Breast epithelium (tissue), 4 donors: Measurements from ENCODE around the gene TRIM47. TPM values are rescaled to one million over a fixed set of nuclear protein-coding genes. Genes with fewer than 3 reads are reported as not detected.
A peak's percentile ranks its signal among the peaks of the same experiment; 100 is the strongest.

Experiments used
- DNase-seq, 2 donors: peaks; one replicate each; pipeline ENCODE4 v3.0.0-alpha.2; 2019; ENCODE audit warnings: low spot score in 2 of 2
- H3K27ac ChIP-seq, 2 donors: fragments of 200-600 bp; sonication (generic) in 1 of 2; one replicate each; pipeline ENCODE4 v1.5.1; 2016 to 2019; ENCODE audit warnings: mild to moderate bottlenecking in 1 of 2
- H3K27me3 ChIP-seq, 2 donors: fragments of 200-600 bp; sonication (generic) in 1 of 2; one replicate each; pipeline versions ENCODE4 v1.5.1 to v1.6.0; 2017 to 2019; ENCODE audit warnings: control low read depth in 1 of 2, mild to moderate bottlenecking in 1 of 2
- H3K36me3 ChIP-seq: fragments of 200-600 bp; one replicate; pipeline ENCODE4 v1.5.1; 2019
- H3K4me1 ChIP-seq, 2 donors: fragments of 200-600 bp; sonication (generic); one replicate each; pipeline ENCODE4 v1.5.1; 2016 to 2019; ENCODE audit warnings: control low read depth in 1 of 2
- H3K4me3 ChIP-seq, 3 donors: fragments of 200-600 bp; sonication (generic); 1 replicate in 2 of 3; 2 replicates in 1 of 3; pipeline ENCODE4 v1.5.1; 2016 to 2019; ENCODE audit warnings: mild to moderate bottlenecking in 3 of 3, moderate library complexity in 2 of 3
- H3K9me3 ChIP-seq, 2 donors: fragments of 200-600 bp; sonication (generic) in 1 of 2; one replicate each; pipeline ENCODE4 v1.5.1; 2016 to 2019; ENCODE audit warnings: control low read depth in 1 of 2
- POLR2A ChIP-seq: fragments of 450-650 bp; IDR thresholded peaks from one replicate; pipeline ENCODE4 v1.6.1; 2016; ENCODE audit warnings: antibody characterized with exemption, mild to moderate bottlenecking, moderate library complexity
- POLR2AphosphoS5 ChIP-seq, 3 donors: sonication (generic); formaldehyde crosslinking; IDR thresholded peaks; one replicate each; pipeline ENCODE4 v1.6.1; 2017; ENCODE audit warnings: antibody characterized with exemption in 3 of 3
- intact Hi-C: fragments of 100-400 bp; cut with DNase I; formaldehyde crosslinking; loops from one replicate; pipeline ENCODE4 v1.15.1; 2023; ENCODE audit warnings: low total_unique reads
- total RNA-seq, 3 donors: library from RNA; depleted of rRNA; stranded (reverse); fragments of >200 nt; gene quantifications; one replicate each; pipeline ENCODE4 v1.1.0, GENCODE V29; 2016
- TF ChIP-seq, protein P1 (sequence below), 3 donors: fragments of 450-650 bp; IDR thresholded peaks; one replicate each; pipeline ENCODE4 v1.5.1; 2016 to 2017; ENCODE audit warnings: antibody characterized with exemption in 3 of 3, mild to moderate bottlenecking in 3 of 3, moderate library complexity in 3 of 3

Gene TRIM47
- total RNA-seq, 3 donors from 2014 or later, result 15.4 to 26.1 (median 23.3) TPM

DNA sequence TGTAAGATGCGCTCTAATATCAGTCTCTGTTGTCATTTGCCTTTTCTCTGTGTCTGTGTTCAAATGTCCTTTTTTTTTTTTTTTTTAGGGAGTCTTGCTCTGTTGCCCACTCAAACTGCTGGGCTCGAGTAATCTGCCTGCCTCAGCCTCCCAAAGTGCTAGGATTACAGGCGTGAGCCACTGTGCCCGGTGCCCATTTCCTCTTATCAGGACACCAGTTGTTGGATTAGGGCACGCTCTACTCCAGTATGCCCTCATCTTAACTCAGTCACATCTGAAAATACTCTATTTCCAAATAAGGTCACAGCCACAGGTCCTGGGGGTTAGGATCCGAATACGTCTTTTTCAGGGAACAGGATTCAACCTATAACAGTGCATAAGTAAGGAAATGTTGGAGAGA is 1.9 kb upstream of the TRIM47 start:
- Histone ChIP-seq H3K4me1 (peaks cover 5 to 18% of the 10 kb centered on the region in 2 donors), H3K4me3 (no peak overlapping the region), H3K9me3 (no peaks in the 10 kb centered on the region), H3K36me3 (no peaks in the 10 kb centered on the region), H3K27me3 (no peaks in the 10 kb centered on the region), H3K27ac (no peak overlapping the region)
- no peak for DNase-seq
- TF ChIP-seq POLR2A, result no peak
- TF ChIP-seq POLR2AphosphoS5 (IDR thresholded peaks at IDR 0.05), result no peak
- TF ChIP-seq, protein P1, sequence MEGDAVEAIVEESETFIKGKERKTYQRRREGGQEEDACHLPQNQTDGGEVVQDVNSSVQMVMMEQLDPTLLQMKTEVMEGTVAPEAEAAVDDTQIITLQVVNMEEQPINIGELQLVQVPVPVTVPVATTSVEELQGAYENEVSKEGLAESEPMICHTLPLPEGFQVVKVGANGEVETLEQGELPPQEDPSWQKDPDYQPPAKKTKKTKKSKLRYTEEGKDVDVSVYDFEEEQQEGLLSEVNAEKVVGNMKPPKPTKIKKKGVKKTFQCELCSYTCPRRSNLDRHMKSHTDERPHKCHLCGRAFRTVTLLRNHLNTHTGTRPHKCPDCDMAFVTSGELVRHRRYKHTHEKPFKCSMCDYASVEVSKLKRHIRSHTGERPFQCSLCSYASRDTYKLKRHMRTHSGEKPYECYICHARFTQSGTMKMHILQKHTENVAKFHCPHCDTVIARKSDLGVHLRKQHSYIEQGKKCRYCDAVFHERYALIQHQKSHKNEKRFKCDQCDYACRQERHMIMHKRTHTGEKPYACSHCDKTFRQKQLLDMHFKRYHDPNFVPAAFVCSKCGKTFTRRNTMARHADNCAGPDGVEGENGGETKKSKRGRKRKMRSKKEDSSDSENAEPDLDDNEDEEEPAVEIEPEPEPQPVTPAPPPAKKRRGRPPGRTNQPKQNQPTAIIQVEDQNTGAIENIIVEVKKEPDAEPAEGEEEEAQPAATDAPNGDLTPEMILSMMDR (IDR thresholded peaks at IDR 0.05), result no peak
- intact Hi-C loops, result no loop called here

DNA sequence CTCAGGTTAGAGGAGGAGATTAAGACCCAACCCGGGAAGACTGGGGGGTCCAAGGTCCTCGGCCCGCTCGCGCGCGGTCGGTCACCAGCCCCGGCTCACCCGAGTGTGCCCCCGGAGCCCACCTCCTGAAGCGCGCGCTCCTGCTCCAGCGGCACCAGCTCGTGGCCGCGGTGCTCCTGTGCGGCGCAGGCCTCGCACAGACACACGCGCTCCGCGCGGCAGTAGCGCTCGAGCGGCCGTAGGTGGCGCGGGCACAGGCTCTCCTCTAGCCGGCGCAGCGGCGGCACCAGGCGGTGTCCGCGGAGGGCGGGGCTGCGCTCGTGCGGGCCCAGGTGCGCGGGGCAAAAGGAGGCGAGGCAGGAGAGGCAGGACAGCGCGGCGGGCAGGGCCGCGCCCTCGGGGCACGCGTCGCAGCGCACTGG is 618 bp downstream of the TRIM47 start:
- no peaks in the 10 kb centered on the region for H3K9me3 ChIP-seq
- H3K27me3 ChIP-seq, result no peaks in the 10 kb centered on the region
- H3K27ac ChIP-seq, result peak overlapping the region; percentile 95 to 97
- DNase-seq, result peak; percentile 64 to 70
- intact Hi-C loops, result no loop called here
- peak overlapping the region; percentile 58 to 94 (median 63) for H3K4me3 ChIP-seq
- no peaks in the 10 kb centered on the region for H3K36me3 ChIP-seq
- TF ChIP-seq, protein P1 (IDR thresholded peaks at IDR 0.05), result peak; percentile 42 to 54 (median 43)
- TF ChIP-seq POLR2AphosphoS5 (IDR thresholded peaks at IDR 0.05), result no peak
- TF ChIP-seq POLR2A, result no peak
- peaks cover 15 to 37% of the 10 kb centered on the region in 2 donors for H3K4me1 ChIP-seq

DNA sequence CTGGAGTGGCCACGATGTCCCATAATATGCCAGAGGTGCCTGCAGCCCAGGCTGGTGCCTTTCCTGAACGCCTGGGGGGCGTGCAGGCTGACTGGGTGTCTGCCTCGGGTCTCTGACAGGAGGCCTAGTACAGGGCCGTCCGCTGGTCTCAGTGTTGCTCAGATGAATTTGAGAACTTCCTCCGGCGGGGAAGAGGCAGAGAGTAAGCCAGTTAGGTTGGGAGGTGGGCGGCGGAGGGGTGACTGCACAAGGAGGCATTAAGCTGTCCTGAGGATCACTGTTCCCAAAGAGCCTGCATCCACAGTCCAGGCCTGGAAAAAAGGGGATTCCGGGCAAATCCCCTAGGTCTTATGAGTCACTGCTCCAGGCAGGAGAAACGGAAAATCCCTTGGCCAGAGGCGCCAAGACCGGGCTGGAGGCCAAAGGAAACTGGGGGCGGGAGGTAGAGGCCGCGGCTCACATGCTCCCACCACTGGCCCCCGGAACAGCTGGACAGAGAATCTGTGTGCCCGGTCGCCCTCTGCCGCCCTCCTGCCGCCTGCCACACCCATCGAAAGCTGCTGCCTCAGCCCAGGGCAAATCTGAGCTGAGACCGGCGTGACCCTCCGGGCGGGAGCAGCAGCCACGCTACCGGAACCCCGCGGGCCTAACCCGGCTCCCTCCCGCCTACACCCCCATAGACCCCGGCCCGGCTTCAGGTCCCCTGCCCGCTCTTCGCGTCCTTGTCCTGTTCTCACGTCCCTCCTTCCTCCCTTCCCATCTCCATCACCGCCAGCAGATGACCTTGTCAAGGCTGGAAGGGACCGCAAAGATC is 1.2 kb downstream of the TRIM47 start:
- TF ChIP-seq, protein P1 (IDR thresholded peaks at IDR 0.05), result no peak
- TF ChIP-seq POLR2A (no peak), POLR2AphosphoS5 (IDR thresholded peaks at IDR 0.05) (peak in 2 of 3 donors; percentile 71 to 92)
- no peaks in the 10 kb centered on the region for H3K9me3 ChIP-seq
- H3K4me1 ChIP-seq, result peaks cover 15 to 43% of the 10 kb centered on the region in 2 donors
- DNase-seq, result peak; percentile 71 to 82
- H3K4me3 ChIP-seq, result peak overlapping the region; percentile 58 to 94 (median 63)
- intact Hi-C loops, result no loop called here
- no peaks in the 10 kb centered on the region for H3K36me3 ChIP-seq
- H3K27ac ChIP-seq, result peak overlapping the region; percentile 95 to 97
- H3K27me3 ChIP-seq, result no peaks in the 10 kb centered on the region

DNA sequence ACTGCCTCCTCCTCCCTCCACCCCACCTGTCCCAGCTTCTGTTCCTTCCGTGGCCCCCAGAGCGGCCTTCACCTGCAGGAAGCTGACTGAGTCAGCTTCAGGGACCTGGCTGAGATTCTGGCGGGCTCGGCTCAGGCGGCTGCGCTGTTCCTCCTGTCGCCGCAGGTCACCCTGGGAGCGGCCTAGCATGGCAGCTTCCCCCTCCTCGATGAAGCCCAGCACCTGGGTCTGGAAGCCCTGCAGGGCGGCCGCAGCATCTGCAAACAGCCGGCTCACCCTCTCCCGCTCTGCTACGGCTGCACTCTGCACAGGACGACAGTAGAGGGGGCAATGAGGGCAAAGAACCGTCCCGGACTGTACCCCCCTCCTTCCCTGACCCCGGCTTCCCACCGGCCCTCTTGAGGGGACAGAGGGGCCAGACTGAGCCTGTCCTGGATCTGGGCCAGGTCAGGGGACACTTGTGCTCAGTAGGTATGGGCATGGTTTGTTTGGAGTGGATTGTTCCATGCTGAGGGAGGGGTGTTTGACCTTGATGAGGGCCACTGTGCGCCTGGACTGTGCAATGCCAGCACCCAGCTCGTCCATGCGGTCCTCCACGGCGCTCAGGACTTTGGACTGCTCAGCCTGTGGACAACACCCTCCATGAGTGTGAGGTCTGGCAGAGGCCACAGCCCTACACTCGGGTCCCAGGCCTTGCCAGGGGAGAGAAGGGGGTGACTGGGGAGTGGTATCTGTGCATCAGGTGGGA is 2.0 kb downstream of the TRIM47 start:
- H3K9me3 ChIP-seq, result no peaks in the 10 kb centered on the region
- intact Hi-C loops, result no loop called here

More for the DNA sequence above, 2.0 kb downstream of the TRIM47 start:
- Histone ChIP-seq H3K27ac (peak overlapping the region; percentile 95 to 97), H3K4me3 (peak overlapping the region; percentile 58 to 94 (median 63)), H3K36me3 (no peaks in the 10 kb centered on the region), H3K27me3 (no peaks in the 10 kb centered on the region), H3K4me1 (peaks cover 15 to 43% of the 10 kb centered on the region in 2 donors)
- DNase-seq, result no peak
- TF ChIP-seq, protein P1 (IDR thresholded peaks at IDR 0.05), result peak in 2 of 3 donors; percentile 11 to 13
- no peak for TF ChIP-seq POLR2AphosphoS5 (IDR thresholded peaks at IDR 0.05)
- TF ChIP-seq POLR2A, result no peak
